Peyer's patch (tissue), 4 donors: ENCODE results near the gene PRKCZ.

Experiments used
- POLR2A ChIP-seq, 2 donors: fragments of 450-650 bp; IDR thresholded peaks; one replicate each; pipeline ENCODE4 v1.5.1; 2017; ENCODE audit warnings: antibody characterized with exemption in 2 of 2, mild to moderate bottlenecking in 2 of 2, moderate library complexity in 2 of 2
- TF ChIP-seq, protein P1 (sequence below), 6 experiments: fragments of 450-650 bp in 4 of 6; fragments of 200-600 bp in 2 of 6; sonication (generic) in 1 of 6; IDR thresholded peaks; one replicate each; pipeline ENCODE4 v1.5.1; 2017 to 2019; ENCODE audit warnings: antibody characterized with exemption in 6 of 6, mild to moderate bottlenecking in 3 of 6, moderate library complexity in 1 of 6

DNA sequence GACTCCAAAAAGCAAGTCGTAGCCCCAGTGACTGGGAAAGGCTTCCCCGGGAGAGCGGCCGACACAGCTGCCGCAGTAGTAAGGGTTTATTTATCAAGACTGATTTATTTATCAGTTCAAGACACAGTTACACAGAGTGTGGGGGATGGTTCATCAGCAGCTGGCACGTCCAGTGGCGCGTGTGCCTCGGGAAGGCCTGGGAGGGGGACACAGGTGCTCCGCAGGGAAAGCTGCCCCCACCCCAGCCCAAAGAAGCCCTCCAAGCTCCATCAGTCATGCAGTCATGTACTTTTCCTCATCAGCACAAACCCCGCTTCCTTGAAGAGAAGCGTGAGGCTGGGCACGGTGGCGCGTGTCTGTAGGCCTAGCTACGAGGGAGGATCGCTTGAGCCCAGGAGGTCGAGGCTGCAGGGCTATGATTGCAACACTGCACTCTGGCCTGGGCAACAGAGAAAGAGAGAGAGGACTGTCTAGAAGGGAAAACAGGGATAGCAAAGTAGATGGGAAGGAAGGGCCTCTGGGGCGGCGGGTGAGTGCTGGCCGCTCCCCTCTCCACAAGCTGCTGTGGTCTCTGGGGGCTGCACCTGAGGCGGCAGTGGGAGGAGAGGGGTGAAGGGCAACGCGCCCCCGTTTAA, 53.2 kb downstream of the PRKCZ start:
- no peak for TF ChIP-seq POLR2A (IDR thresholded peaks at IDR 0.05)
- TF ChIP-seq, protein P1, sequence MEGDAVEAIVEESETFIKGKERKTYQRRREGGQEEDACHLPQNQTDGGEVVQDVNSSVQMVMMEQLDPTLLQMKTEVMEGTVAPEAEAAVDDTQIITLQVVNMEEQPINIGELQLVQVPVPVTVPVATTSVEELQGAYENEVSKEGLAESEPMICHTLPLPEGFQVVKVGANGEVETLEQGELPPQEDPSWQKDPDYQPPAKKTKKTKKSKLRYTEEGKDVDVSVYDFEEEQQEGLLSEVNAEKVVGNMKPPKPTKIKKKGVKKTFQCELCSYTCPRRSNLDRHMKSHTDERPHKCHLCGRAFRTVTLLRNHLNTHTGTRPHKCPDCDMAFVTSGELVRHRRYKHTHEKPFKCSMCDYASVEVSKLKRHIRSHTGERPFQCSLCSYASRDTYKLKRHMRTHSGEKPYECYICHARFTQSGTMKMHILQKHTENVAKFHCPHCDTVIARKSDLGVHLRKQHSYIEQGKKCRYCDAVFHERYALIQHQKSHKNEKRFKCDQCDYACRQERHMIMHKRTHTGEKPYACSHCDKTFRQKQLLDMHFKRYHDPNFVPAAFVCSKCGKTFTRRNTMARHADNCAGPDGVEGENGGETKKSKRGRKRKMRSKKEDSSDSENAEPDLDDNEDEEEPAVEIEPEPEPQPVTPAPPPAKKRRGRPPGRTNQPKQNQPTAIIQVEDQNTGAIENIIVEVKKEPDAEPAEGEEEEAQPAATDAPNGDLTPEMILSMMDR (IDR thresholded peaks at IDR 0.05): no peak
